Measurements from ENCODE around the gene IFT122. TPM values are rescaled to one million over a fixed set of nuclear protein-coding genes. Genes with fewer than 3 reads are reported as not detected.
A peak's percentile ranks its signal among the peaks of the same experiment; 100 is the strongest.

Gene IFT122
- total RNA-seq, 2 donors from 2014 or later, result 15.6 to 31.5 TPM

DNA sequence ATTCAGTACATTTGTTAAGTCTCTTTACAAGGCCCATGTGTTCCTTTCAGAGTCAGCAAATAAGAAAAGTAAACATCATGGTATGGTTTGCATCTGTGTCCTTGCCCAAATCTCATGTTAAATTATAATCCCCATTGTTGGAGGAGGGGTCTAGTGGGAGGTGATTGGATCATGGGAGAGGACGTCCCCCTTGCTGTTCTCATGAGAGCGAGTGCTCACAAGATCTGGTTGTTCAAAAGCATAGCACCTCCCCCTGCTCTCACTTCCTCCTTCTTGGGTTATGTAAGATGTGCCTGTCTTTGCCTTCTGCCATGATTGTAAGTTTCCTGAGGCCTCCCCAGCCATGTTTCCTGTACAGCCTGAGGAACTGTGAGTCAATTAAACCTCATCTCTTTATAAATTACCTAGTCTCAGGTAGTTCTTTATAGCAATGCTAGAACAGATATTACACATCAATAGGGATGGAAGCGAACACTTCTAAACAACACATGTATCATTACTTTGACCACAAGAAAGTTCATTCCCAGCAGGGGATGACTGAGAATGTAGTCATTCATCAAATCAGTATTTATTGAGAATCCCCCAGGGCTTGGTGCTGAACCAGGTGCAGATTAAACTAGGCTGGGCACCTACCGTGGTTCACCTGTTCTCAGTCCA lies 15.7 kb upstream of the IFT122 start:
- H3K27ac ChIP-seq, result no peak overlapping the region
- no peak for DNase-seq
- no peaks in the 10 kb centered on the region for H3K9me3 ChIP-seq
- H3K4me1 ChIP-seq, result no peaks in the 10 kb centered on the region
- H3K9ac ChIP-seq (ENCODE audit: low read depth in 2 of 2, low read length in 2 of 2), result no peak overlapping the region
- H3K36me3 ChIP-seq, result no peaks in the 10 kb centered on the region
- no peak overlapping the region for H3K4me3 ChIP-seq
- no peak for TF ChIP-seq CTCF (IDR thresholded peaks at IDR 0.05)
- no peaks in the 10 kb centered on the region for H3K27me3 ChIP-seq
- intact Hi-C loops (cut with DNase I), result no loop called here

GRCh38 chr3:129425213-129425612 lies 14.8 kb upstream of the IFT122 start:
- TF ChIP-seq CTCF (IDR thresholded peaks at IDR 0.05), result no peak

GRCh38 chr3:129425619-129426018 lies 14.4 kb upstream of the IFT122 start:
- intact Hi-C loops (cut with DNase I), result no loop called here
- no peak for DNase-seq
- TF ChIP-seq CTCF (IDR thresholded peaks at IDR 0.05), result no peak

More at GRCh38 chr3:129425213-129425612, 14.8 kb upstream of the IFT122 start:
- Histone ChIP-seq H3K27me3 (no peaks in the 10 kb centered on the region), H3K4me1 (no peaks in the 10 kb centered on the region), H3K9ac (ENCODE audit: low read depth in 2 of 2, low read length in 2 of 2) (no peak overlapping the region), H3K36me3 (no peaks in the 10 kb centered on the region), H3K27ac (no peak overlapping the region), H3K4me3 (no peak overlapping the region), H3K9me3 (no peaks in the 10 kb centered on the region)
- intact Hi-C loops (cut with DNase I), result no loop called here
- no peak for DNase-seq

GRCh38 chr3:129428007-129428375 lies 12.0 kb upstream of the IFT122 start:
- Histone ChIP-seq H3K9me3 (no peaks in the 10 kb centered on the region), H3K4me3 (peak overlapping the region; percentile 35), H3K4me1 (no peaks in the 10 kb centered on the region), H3K27ac (no peak overlapping the region), H3K9ac (ENCODE audit: low read depth in 2 of 2, low read length in 2 of 2) (peak overlapping the region in 1 of 2 donors; percentile 70), H3K36me3 (no peaks in the 10 kb centered on the region), H3K27me3 (no peaks in the 10 kb centered on the region)
- no peak for DNase-seq
- intact Hi-C loops (cut with DNase I), result no loop called here
- TF ChIP-seq CTCF (IDR thresholded peaks at IDR 0.05), result no peak

More at GRCh38 chr3:129425619-129426018, 14.4 kb upstream of the IFT122 start:
- Histone ChIP-seq H3K9me3 (no peaks in the 10 kb centered on the region), H3K27ac (no peak overlapping the region), H3K4me1 (no peaks in the 10 kb centered on the region), H3K36me3 (no peaks in the 10 kb centered on the region), H3K9ac (ENCODE audit: low read depth in 2 of 2, low read length in 2 of 2) (no peak overlapping the region), H3K4me3 (no peak overlapping the region), H3K27me3 (no peaks in the 10 kb centered on the region)

GRCh38 chr3:129428376-129429079 lies 11.5 kb upstream of the IFT122 start, which contains the start of gene EFCAB12:
Gene EFCAB12 (minus strand): TSS chr3:129428636. CDS start chr3:129428488, 148 bp downstream.
- H3K36me3 ChIP-seq, result no peaks in the 10 kb centered on the region
- peak within 1 kb of the TSS in 1 of 2 donors; percentile 70 for H3K9ac ChIP-seq (ENCODE audit: low read depth in 2 of 2, low read length in 2 of 2)
- intact Hi-C loops (cut with DNase I), result no loop called here

More at GRCh38 chr3:129428376-129429079, 11.5 kb upstream of the IFT122 start, which contains the start of gene EFCAB12:
- Histone ChIP-seq H3K27ac (peak within 1 kb of the TSS; percentile 18), H3K4me3 (peak within 1 kb of the TSS; percentile 35), H3K4me1 (no peaks in the 10 kb centered on the region), H3K9me3 (no peaks in the 10 kb centered on the region), H3K27me3 (no peaks in the 10 kb centered on the region)
- no peak for TF ChIP-seq CTCF (IDR thresholded peaks at IDR 0.05)
- DNase-seq, result peak; percentile 97

All from colonic mucosa (tissue), 4 donors.